OCI-LY3 (cell line): ENCODE results near the gene ACVRL1.

Source experiments
- H2AFZ ChIP-seq: fragments of 200-600, 300-600 bp; shearing (Covaris generic); 2 replicates; pipeline ENCODE4 v1.6.0; 2014; ENCODE audit warnings: antibody characterized with exemption, low read depth, low read length
- H3K27ac ChIP-seq: fragments of 200-600, 300-600 bp; sonication (generic); 2 replicates; pipeline ENCODE4 v1.5.1; 2014; ENCODE audit warnings: mild to moderate bottlenecking, low read length, moderate library complexity, mixed read lengths
- H3K27me3 ChIP-seq: fragments of 200-600, 300-600 bp; sonication (generic); 2 replicates; pipeline ENCODE4 v1.6.1; 2014; ENCODE audit warnings: low read depth, low read length, mixed read lengths
- H3K36me3 ChIP-seq: fragments of 200-600, 300-600 bp; sonication (generic); replicated peaks from 2 replicates; pipeline ENCODE3; 2014; ENCODE audit warnings: low read depth, low read length, mixed read lengths
- H3K4me1 ChIP-seq: fragments of 300-600, 200-600 bp; sonication (generic); 2 replicates; pipeline ENCODE4 v1.6.1; 2014; ENCODE audit warnings: low read length, mixed read lengths
- H3K4me2 ChIP-seq: fragments of 200-600, 300-600 bp; sonication (generic); 2 replicates; pipeline ENCODE4 v1.6.1; 2014; ENCODE audit warnings: low read length, mixed read lengths
- H3K4me3 ChIP-seq: fragments of 300-600, 200-600 bp; sonication (generic); 2 replicates; pipeline ENCODE4 v1.5.1; 2014; ENCODE audit warnings: antibody characterized with exemption, mild to moderate bottlenecking, low read length, moderate library complexity
- H3K79me2 ChIP-seq: fragments of 300-600, 200-600 bp; shearing (Covaris generic); 2 replicates; pipeline ENCODE4 v1.6.1; 2014; ENCODE audit warnings: mild to moderate bottlenecking, low read length, mixed read lengths
- H3K9ac ChIP-seq: fragments of 300-600, 200-600 bp; shearing (Covaris generic); 2 replicates; pipeline ENCODE4 v1.6.0; 2014; ENCODE audit warnings: mild to moderate bottlenecking, low read length, moderate library complexity
- H3K9me3 ChIP-seq: fragments of 200-600, 300-600 bp; shearing (Covaris generic); 2 replicates; pipeline ENCODE4 v1.6.1; 2014; ENCODE audit warnings: low read length, mixed read lengths; ENCODE audit not compliant: insufficient read depth
- H4K20me1 ChIP-seq: fragments of 200-600, 300-600 bp; sonication (generic); 2 replicates; pipeline ENCODE4 v1.6.1; 2016; ENCODE audit warnings: low read length, mixed read lengths; ENCODE audit not compliant: insufficient read depth
- CTCF ChIP-seq: fragments of 200-600, 300-600 bp; sonication (generic); IDR thresholded peaks from 2 replicates; pipeline ENCODE4 v1.5.1; 2014; ENCODE audit warnings: antibody characterized with exemption, low read length, low read depth
- EZH2phosphoT487 ChIP-seq: fragments of 200-600 bp; shearing (Covaris generic); IDR thresholded peaks from 2 replicates; pipeline ENCODE4 v1.6.1; 2018; ENCODE audit warnings: antibody characterized with exemption, mixed run types, low read depth

ACVRL1 gene

GRCh38 chr12:51887476-51888315, 19.6 kb upstream of the ACVRL1 start, which contains the start of gene ANKRD33:
TSS of gene ANKRD33 (plus strand) at chr12:51888103. CDS start at chr12:51888187, 84 bp downstream.
- TF ChIP-seq EZH2phosphoT487 (no peak), CTCF (no peak)

GRCh38 chr12:51888316-51889215, 18.7 kb upstream of the ACVRL1 start:
- H3K4me2 ChIP-seq: no peak overlapping the region
- no peaks in the 10 kb centered on the region for H4K20me1 ChIP-seq
- H3K9me3 ChIP-seq: no peaks in the 10 kb centered on the region
- no peak for TF ChIP-seq CTCF
- TF ChIP-seq EZH2phosphoT487: no peak
- no peaks in the 10 kb centered on the region for H3K27me3 ChIP-seq
- no peaks in the 10 kb centered on the region for H3K36me3 ChIP-seq
- H3K9ac ChIP-seq: no peak overlapping the region
- H2AFZ ChIP-seq: no peak overlapping the region
- H3K4me3 ChIP-seq: no peak overlapping the region
- H3K4me1 ChIP-seq: peaks cover 7% of the 10 kb centered on the region
- H3K79me2 ChIP-seq: no peaks in the 10 kb centered on the region
- no peak overlapping the region for H3K27ac ChIP-seq

More at GRCh38 chr12:51887476-51888315, 19.6 kb upstream of the ACVRL1 start, which contains the start of gene ANKRD33:
- Histone ChIP-seq H3K27me3 (no peaks in the 10 kb centered on the region), H3K36me3 (no peaks in the 10 kb centered on the region), H3K4me3 (no peak within 1 kb of the TSS), H4K20me1 (no peaks in the 10 kb centered on the region), H3K79me2 (no peaks in the 10 kb centered on the region), H3K4me1 (peaks cover 2% of the 10 kb centered on the region), H2AFZ (no peak within 1 kb of the TSS), H3K9ac (no peak within 1 kb of the TSS), H3K4me2 (no peak within 1 kb of the TSS), H3K9me3 (no peaks in the 10 kb centered on the region), H3K27ac (no peak within 1 kb of the TSS)

- Histone ChIP-seq H3K36me3 (no peaks in the 10 kb centered on the region), H3K9me3 (no peaks in the 10 kb centered on the region), H3K4me1 (peaks cover 7% of the 10 kb centered on the region), H3K27me3 (peaks cover 3% of the 10 kb centered on the region), H4K20me1 (no peaks in the 10 kb centered on the region), H3K4me3 (no peak overlapping the region), H3K4me2 (no peak overlapping the region), H3K9ac (no peak overlapping the region), H3K79me2 (no peaks in the 10 kb centered on the region), H3K27ac (no peak overlapping the region), H2AFZ (no peak overlapping the region)
- no peak for TF ChIP-seq EZH2phosphoT487
- no peak for TF ChIP-seq CTCF
Measured at GRCh38 chr12:51889216-51890132, 17.8 kb upstream of the ACVRL1 start.
